GM19193 (cell line): ENCODE measurements around the gene ZSCAN5C.

Source experiments
- POLR2A ChIP-seq: IDR thresholded peaks from 4 replicates; pipeline ENCODE4 v1.6.1; 2011; ENCODE audit not compliant: insufficient read depth, insufficient read length; ENCODE audit errors: extremely low read depth

The ZSCAN5C gene

GRCh38 chr19:56201973-56202372, at the start of gene ZSCAN5C:
Gene ZSCAN5C (plus strand): TSS chr19:56202273. CDS start chr19:56205914, 3,641 bp downstream.
- TF ChIP-seq POLR2A: no peak

- TF ChIP-seq POLR2A: no peak
Measured at GRCh38 chr19:56152644-56153043, 49.4 kb upstream of the ZSCAN5C start.

- no peak for TF ChIP-seq POLR2A
Measured at GRCh38 chr19:56153507-56153906, 48.6 kb upstream of the ZSCAN5C start.

- TF ChIP-seq POLR2A: no peak
Measured at GRCh38 chr19:56155124-56155687, 46.9 kb upstream of the ZSCAN5C start.

GRCh38 chr19:56156768-56157167, 45.3 kb upstream of the ZSCAN5C start:
- TF ChIP-seq POLR2A: no peak

GRCh38 chr19:56158170-56158757, 43.8 kb upstream of the ZSCAN5C start:
- no peak for TF ChIP-seq POLR2A

GRCh38 chr19:56159009-56159559, 43.0 kb upstream of the ZSCAN5C start:
- TF ChIP-seq POLR2A: no peak

- TF ChIP-seq POLR2A: no peak
Measured at GRCh38 chr19:56159622-56160271, 42.3 kb upstream of the ZSCAN5C start.

GRCh38 chr19:56161534-56161933, 40.5 kb upstream of the ZSCAN5C start:
- TF ChIP-seq POLR2A: no peak

GRCh38 chr19:56162258-56162657, 39.8 kb upstream of the ZSCAN5C start:
- no peak for TF ChIP-seq POLR2A

GRCh38 chr19:56163097-56163496, 39.0 kb upstream of the ZSCAN5C start:
- no peak for TF ChIP-seq POLR2A

- TF ChIP-seq POLR2A: no peak
Measured at GRCh38 chr19:56167064-56167578, 35.0 kb upstream of the ZSCAN5C start.

- no peak for TF ChIP-seq POLR2A
Measured at GRCh38 chr19:56170261-56170660, 31.8 kb upstream of the ZSCAN5C start.

- TF ChIP-seq POLR2A: no peak
Measured at GRCh38 chr19:56174086-56174485, 28.0 kb upstream of the ZSCAN5C start.

- no peak for TF ChIP-seq POLR2A
Measured at GRCh38 chr19:56174550-56174949, 27.5 kb upstream of the ZSCAN5C start.
